GM19035 (cell line): Measurements from ENCODE around the gene PLSCR2.
"Not testable (repeated sequence)": the region's sequence is repeated elsewhere in the genome, so short reads cannot be mapped to it uniquely, and the experiment has no call there.

Experiments
- ATAC-seq: cut with Tn5 transposase; IDR thresholded peaks from one replicate; pipeline ENCODE4 v1.9.1; 2021; ENCODE audit not compliant: unreplicated experiment

The PLSCR2 gene

DNA sequence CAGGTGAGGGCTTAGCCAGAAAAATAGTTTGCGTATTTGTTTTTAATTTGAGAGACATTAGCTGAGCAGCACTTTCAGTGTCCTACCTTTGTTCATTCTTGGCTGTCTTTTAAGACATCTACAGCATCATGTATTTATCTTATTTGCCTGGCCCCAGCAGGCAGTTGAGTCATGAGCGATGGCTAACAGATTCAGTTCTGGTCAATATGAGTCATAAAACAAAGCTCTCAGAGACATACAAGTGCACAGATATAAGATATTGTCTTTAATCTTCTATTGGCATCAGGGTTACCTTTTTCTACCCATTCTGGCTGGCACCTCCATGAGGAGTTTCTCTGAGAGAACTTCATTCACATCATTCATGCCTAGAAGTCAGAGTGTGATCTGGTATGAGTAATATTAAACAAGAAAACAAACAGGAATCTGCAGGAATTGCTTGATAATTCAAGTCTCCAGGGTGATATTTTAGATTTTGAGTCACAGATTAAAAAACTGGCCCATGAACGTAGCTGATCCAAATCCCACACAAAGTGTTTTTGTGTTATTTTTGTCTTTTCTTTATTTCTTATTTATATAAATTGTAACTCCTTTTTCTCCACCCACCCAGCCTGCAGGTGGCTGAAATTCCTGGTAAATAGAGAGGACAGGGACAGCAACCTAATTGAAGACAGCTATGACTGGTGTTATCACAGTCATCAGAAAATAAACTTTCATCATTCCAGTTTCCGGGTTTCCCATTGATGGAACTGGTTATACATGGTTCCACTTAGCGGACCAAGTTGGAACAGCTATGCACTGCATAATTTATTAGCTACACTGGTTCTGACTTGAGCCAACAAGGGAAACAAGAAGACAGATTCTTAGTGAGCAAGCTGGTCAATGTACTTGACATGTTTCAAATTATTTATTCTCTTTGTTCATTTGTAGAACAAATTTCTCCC is 47.3 kb downstream of the PLSCR2 start:
- no peak for ATAC-seq

DNA sequence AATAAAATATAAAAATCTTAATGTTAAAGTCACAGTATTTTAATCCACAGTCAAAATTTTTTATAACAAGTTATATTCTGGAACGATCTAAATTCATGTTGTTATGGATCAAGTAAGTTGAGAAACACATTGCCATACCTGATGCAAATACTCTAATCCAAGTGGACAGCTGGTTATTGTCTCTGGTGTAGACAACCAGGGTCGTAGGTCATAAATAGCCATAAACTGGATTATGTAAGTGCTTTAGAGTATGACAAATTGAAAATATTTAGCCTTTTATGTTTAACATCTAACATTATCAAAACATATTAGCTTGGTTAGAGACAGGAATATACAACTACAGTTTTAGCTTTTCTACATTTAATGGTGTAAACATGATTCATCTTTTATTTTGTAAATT is 53.0 kb downstream of the PLSCR2 start:
- no peak for ATAC-seq

GRCh38 chr3:146414010-146414409 is 55.4 kb downstream of the PLSCR2 start:
- ATAC-seq: no peak

GRCh38 chr3:146412711-146413110 is 56.6 kb downstream of the PLSCR2 start:
- not testable (repeated sequence) for ATAC-seq

DNA sequence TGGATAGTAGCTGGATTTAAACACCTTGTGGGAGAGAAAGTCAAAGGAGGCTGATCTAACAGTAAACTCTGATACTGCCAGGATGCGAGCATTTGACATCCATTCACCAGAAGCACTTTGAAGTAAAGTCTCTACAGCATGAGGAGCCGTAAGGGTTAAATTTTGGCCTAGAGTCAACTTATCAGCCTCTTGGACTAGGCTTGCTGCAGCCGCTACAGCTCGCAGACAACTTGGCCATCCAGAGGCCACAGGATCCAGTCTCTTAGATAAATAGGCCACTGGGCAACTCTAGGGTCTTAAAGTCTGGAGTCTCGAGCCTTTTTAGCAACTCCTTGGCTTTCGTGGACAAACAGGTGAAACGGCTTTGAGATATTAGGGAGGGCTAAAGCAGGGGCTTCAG is 61.4 kb downstream of the PLSCR2 start:
- ATAC-seq: no peak

GRCh38 chr3:146404436-146404835 is 64.9 kb downstream of the PLSCR2 start:
- ATAC-seq: no peak

DNA sequence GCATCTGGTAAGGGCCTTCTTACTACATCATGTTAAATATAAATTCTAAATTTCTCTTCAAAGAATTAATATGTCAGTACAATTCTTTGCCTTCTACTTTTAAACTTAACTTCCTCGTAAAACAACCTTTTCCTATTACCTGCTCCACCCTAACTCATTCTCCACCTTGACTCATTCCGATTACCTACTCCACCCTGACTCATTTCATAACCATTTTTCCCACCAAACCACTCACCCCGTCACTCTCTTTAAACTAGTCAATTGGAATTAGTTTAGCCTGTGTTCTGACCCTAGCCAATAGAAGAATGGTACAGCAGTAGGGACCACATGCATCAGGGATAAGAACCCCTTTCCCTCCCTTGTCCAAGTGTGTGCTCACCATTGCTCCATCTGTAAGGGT is 65.6 kb downstream of the PLSCR2 start:
- no peak for ATAC-seq

- ATAC-seq: no peak
Measured at GRCh38 chr3:146396792-146397191, 72.6 kb downstream of the PLSCR2 start.

GRCh38 chr3:146395164-146395563 is 74.2 kb downstream of the PLSCR2 start:
- no peak for ATAC-seq

DNA sequence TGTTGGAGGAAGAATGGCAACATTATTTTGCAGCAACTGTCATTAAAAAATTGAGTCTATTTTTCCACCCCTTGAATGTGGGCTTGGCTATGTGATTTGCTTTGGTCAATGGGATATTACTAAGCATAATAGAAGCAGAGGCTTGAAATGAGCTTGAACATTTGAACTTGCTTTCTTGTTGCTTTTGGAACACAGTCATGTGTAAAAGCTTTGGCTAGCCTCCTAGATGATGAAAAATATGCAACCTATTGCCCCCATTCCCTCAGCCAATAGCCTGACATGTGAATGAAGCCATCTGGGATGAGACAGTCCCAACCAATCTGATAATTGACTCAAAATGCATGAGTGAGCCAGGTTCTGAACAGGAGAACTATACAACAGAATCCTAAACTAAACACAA is 78.4 kb downstream of the PLSCR2 start:
- ATAC-seq: no peak

- no peak for ATAC-seq
Measured at GRCh38 chr3:146390006-146390772, 79.2 kb downstream of the PLSCR2 start.

GRCh38 chr3:146387566-146387965 is 81.8 kb downstream of the PLSCR2 start:
- no peak for ATAC-seq

DNA sequence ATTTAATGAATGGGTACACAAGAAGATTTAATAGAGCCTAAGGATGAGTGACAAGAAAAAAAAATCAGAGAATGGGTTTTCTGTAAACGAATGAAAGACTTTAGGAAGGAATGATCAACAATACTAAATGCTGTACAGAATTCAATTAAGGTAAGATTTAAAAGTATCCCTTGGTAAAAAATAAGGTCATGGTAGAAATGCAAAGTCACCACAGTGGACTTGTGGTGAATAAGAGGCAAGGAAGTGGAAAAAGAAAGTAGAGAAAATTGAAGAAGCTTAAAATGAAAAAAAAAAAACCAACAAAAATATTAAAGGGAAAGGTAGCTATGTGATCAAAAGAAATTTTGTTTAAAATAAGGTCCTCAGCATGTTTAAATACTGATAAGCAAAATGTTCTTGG is 82.4 kb downstream of the PLSCR2 start:
- ATAC-seq: no peak

DNA sequence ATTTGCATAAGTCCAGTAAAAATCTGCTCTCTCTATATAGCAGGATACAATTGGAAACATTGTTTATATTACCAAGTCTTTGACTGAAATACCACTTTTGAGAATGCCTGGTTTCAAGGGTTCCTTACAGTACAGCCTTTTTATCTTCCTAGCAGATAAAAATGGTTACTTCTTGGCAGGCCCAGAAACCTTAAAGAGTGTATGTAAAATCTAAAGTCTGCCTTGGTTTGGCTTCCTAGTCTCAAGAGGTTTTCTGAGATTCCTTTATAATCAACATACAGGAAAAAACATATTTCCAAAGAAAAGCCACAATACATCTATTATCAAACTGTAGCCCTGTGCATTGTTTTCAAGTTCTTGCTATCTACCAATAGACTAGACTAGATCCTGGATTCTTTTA is 84.6 kb downstream of the PLSCR2 start:
- no peak for ATAC-seq
